Effector memory CD8-positive, alpha-beta T cell (primary cell): ENCODE measurements around the gene VRK2.

ENCODE experiments used
- ATAC-seq: fragments of 150-1000 bp; cut with Tn5 transposase; replicated peaks from 2 replicates; pipeline ENCODE4 v1.10.0; 2021; ENCODE audit warnings: mild to moderate bottlenecking, moderate library complexity
- DNase-seq, 3 experiments: peaks; one replicate each; pipeline ENCODE4 v3.0.0; 2021
- H3K27ac Mint-ChIP-seq, 2 donors: one replicate each; pipeline ENCODE4 v1.8.0; 2022; ENCODE audit warnings: mild to moderate bottlenecking in 2 of 2, mixed read lengths in 2 of 2, moderate library complexity in 2 of 2
- H3K27me3 Mint-ChIP-seq, 2 donors: one replicate each; pipeline ENCODE4 v1.8.0; 2022; ENCODE audit warnings: mixed read lengths in 2 of 2
- H3K36me3 Mint-ChIP-seq: one replicate; pipeline ENCODE4 v1.8.0; 2022; ENCODE audit warnings: mild to moderate bottlenecking, moderate library complexity, mixed read lengths; ENCODE audit not compliant: insufficient read depth
- H3K4me1 Mint-ChIP-seq, 2 donors: one replicate each; pipeline ENCODE4 v1.8.0; 2022; ENCODE audit warnings: low read depth in 2 of 2, mixed read lengths in 2 of 2
- H3K4me3 Mint-ChIP-seq, 2 donors: one replicate each; pipeline ENCODE4 v1.8.0; 2022; ENCODE audit warnings: mild to moderate bottlenecking in 2 of 2, mixed read lengths in 2 of 2, moderate library complexity in 2 of 2
- H3K9me3 Mint-ChIP-seq, 2 donors: one replicate each; pipeline ENCODE4 v1.8.0; 2022; ENCODE audit warnings: mixed read lengths in 2 of 2

VRK2 gene

GRCh38 chr2:58207189-58207588 lies 160.6 kb downstream of the VRK2 start:
- H3K4me3 Mint-ChIP-seq: no peak overlapping the region
- H3K27ac Mint-ChIP-seq: no peak overlapping the region
- peaks cover 4% of the 10 kb centered on the region for H3K36me3 Mint-ChIP-seq
- peaks cover 3 to 7% of the 10 kb centered on the region in 2 donors for H3K9me3 Mint-ChIP-seq
- H3K4me1 Mint-ChIP-seq: no peaks in the 10 kb centered on the region
- H3K27me3 Mint-ChIP-seq: no peaks in the 10 kb centered on the region
- ATAC-seq (no peak), DNase-seq (no peak)
